Gastrocnemius medialis (tissue), 4 donors: ENCODE data around the gene GPR146. TPM values are rescaled to one million over a fixed set of nuclear protein-coding genes. Genes with fewer than 3 reads are reported as not detected.

ENCODE experiments used
- ATAC-seq, 2 donors: fragments of 150-250 bp; one replicate each; pipeline ENCODE4 v1.9.1; 2016
- DNase-seq, 2 donors: peaks; one replicate each; pipeline ENCODE4 v3.0.0-alpha.2; 2019
- H3K27ac ChIP-seq, 4 donors: fragments of 200-600 bp; sonication (generic); 1 replicate in 1 of 4; 2 replicates in 3 of 4; pipeline ENCODE4 v1.5.1; 2016 to 2018; ENCODE audit warnings: mild to moderate bottlenecking in 2 of 4, moderate library complexity in 1 of 4
- H3K27me3 ChIP-seq, 3 donors: fragments of 200-600 bp; sonication (generic) in 2 of 3; 1 replicate in 1 of 3; 2 replicates in 2 of 3; pipeline versions ENCODE4 v1.5.1 to v1.6.0; 2016 to 2019; ENCODE audit warnings: mild to moderate bottlenecking in 1 of 3, moderate library complexity in 1 of 3
- H3K36me3 ChIP-seq, 2 donors: fragments of 200-600 bp; sonication (generic) in 1 of 2; one replicate each; pipeline ENCODE4 v1.5.1; 2017 to 2018
- H3K4me1 ChIP-seq, 2 donors: fragments of 200-600 bp; sonication (generic) in 1 of 2; one replicate each; pipeline ENCODE4 v1.5.1; 2016 to 2017; ENCODE audit warnings: mild to moderate bottlenecking in 2 of 2
- H3K4me3 ChIP-seq, 4 donors: fragments of 200-600 bp; sonication (generic) in 3 of 4; 1 replicate in 1 of 4; 2 replicates in 3 of 4; pipeline ENCODE4 v1.5.1; 2016 to 2019; ENCODE audit warnings: mild to moderate bottlenecking in 2 of 4
- H3K9me3 ChIP-seq, 3 donors: fragments of 200-600 bp; sonication (generic) in 2 of 3; 1 replicate in 1 of 3; 2 replicates in 2 of 3; pipeline ENCODE4 v1.5.1; 2016 to 2019
- CTCF ChIP-seq, 5 experiments: fragments of 450-650 bp in 3 of 5; fragments of 200-600 bp in 2 of 5; sonication (generic) in 2 of 5; IDR thresholded peaks in 4 of 5; conservative IDR thresholded peaks in 1 of 5; 1 replicate in 4 of 5; 2 replicates in 1 of 5; pipeline ENCODE4 v1.5.1; 2016 to 2019; ENCODE audit warnings: antibody characterized with exemption in 5 of 5, mild to moderate bottlenecking in 3 of 5, moderate library complexity in 3 of 5
- POLR2A ChIP-seq, 2 donors: fragments of 450-650 bp; IDR thresholded peaks; one replicate each; pipeline ENCODE4 v1.6.1; 2017; ENCODE audit warnings: antibody characterized with exemption in 2 of 2, mild to moderate bottlenecking in 2 of 2, moderate library complexity in 2 of 2
- in situ Hi-C, 4 donors: fragments of 200-750 bp; cut with MboI; loops; one replicate each; pipeline versions ENCODE4 v1.15.0 to v1.8.0; 2017; ENCODE audit warnings: low sequenced_read_pairs in 4 of 4
- intact Hi-C: fragments of 100-400 bp; cut with DNase I; formaldehyde crosslinking; loops from one replicate; pipeline ENCODE4 v1.15.1; 2023; ENCODE audit warnings: low total_unique reads
- total RNA-seq, 4 donors: library from RNA; depleted of rRNA; stranded (reverse); fragments of >200 nt; gene quantifications; one replicate each; pipeline versions ENCODE4 v1.1.0 to v1.2.3, GENCODE V29; 2016

Gene GPR146
- total RNA-seq, 4 donors from 2014 or later = 23.3 to 43.8 (median 29.5) TPM

GRCh38 chr7:1024876-1025742, 19.2 kb upstream of the GPR146 start:
- in situ Hi-C loops (no loop called here), intact Hi-C loops (loop anchor here (5.0 kb wide), 3 partner anchors 42 to 148 kb away; partner anchors contain the start of genes GET4 and ZFAND2A)
- Histone ChIP-seq H3K9me3 (no peaks in the 10 kb centered on the region), H3K36me3 (no peaks in the 10 kb centered on the region), H3K4me3 (no peak overlapping the region), H3K27ac (peak overlapping the region in 1 of 4 donors; percentile 20), H3K4me1 (peaks cover 21 to 30% of the 10 kb centered on the region in 2 donors), H3K27me3 (no peaks in the 10 kb centered on the region)
- no peak for TF ChIP-seq CTCF (IDR thresholded peaks at IDR 0.05 in 4 of 5, conservative IDR thresholded peaks at IDR 0.05 in 1 of 5)
- no peak for TF ChIP-seq POLR2A (IDR thresholded peaks at IDR 0.05)
- ATAC-seq (no peak), DNase-seq (no peak)

GRCh38 chr7:1025743-1026581, 18.4 kb upstream of the GPR146 start:
- no peak for DNase-seq
- Histone ChIP-seq H3K36me3 (no peaks in the 10 kb centered on the region), H3K9me3 (no peaks in the 10 kb centered on the region), H3K4me3 (no peak overlapping the region), H3K27me3 (no peaks in the 10 kb centered on the region), H3K27ac (no peak overlapping the region), H3K4me1 (peaks cover 21 to 29% of the 10 kb centered on the region in 2 donors)
- no peak for ATAC-seq
- intact Hi-C loops (loop anchor here (5.0 kb wide), 2 partner anchors 136 to 149 kb away; partner anchors contain the start of genes GET4 and ZFAND2A), in situ Hi-C loops (no loop called here)
- TF ChIP-seq POLR2A (IDR thresholded peaks at IDR 0.05) (no peak), CTCF (IDR thresholded peaks at IDR 0.05 in 4 of 5, conservative IDR thresholded peaks at IDR 0.05 in 1 of 5) (no peak)

GRCh38 chr7:1026721-1027161, 17.6 kb upstream of the GPR146 start:
- ATAC-seq (no peak), DNase-seq (no peak)
- no peak overlapping the region for H3K27ac ChIP-seq
- H3K36me3 ChIP-seq = no peaks in the 10 kb centered on the region
- H3K27me3 ChIP-seq = no peaks in the 10 kb centered on the region
- intact Hi-C loops (loop anchor here (1.0 to 5.0 kb wide), 3 partner anchors 51 to 149 kb away; partner anchors contain the start of genes COX19, GET4 and ZFAND2A), in situ Hi-C loops (no loop called here)
- H3K4me1 ChIP-seq = peaks cover 21 to 29% of the 10 kb centered on the region in 2 donors
- H3K9me3 ChIP-seq = no peaks in the 10 kb centered on the region
- H3K4me3 ChIP-seq = no peak overlapping the region
- TF ChIP-seq CTCF (IDR thresholded peaks at IDR 0.05 in 4 of 5, conservative IDR thresholded peaks at IDR 0.05 in 1 of 5) = no peak

- intact Hi-C loops = loop anchor here (1.0 to 5.0 kb wide), 4 partner anchors 17 to 150 kb away; partner anchors contain the start of genes COX19, GET4, GPR146 and ZFAND2A
- no peak for ATAC-seq
- no peak for TF ChIP-seq POLR2A (IDR thresholded peaks at IDR 0.05)
- no peak for TF ChIP-seq CTCF (IDR thresholded peaks at IDR 0.05 in 4 of 5, conservative IDR thresholded peaks at IDR 0.05 in 1 of 5)
- H3K27ac ChIP-seq = peak overlapping the region; percentile 93 to 98 (median 97)
- H3K4me3 ChIP-seq = peak overlapping the region; percentile 62 to 91 (median 74)
- H3K9me3 ChIP-seq = no peaks in the 10 kb centered on the region
- H3K36me3 ChIP-seq = no peaks in the 10 kb centered on the region
- DNase-seq = no peak
- peaks cover 21 to 29% of the 10 kb centered on the region in 2 donors for H3K4me1 ChIP-seq
- in situ Hi-C loops = no loop called here
- H3K27me3 ChIP-seq = no peaks in the 10 kb centered on the region
Measured at GRCh38 chr7:1027242-1028043, 16.9 kb upstream of the GPR146 start.
